ENCODE data around the gene MRM3. TPM values are rescaled to one million over a fixed set of nuclear protein-coding genes. Genes with fewer than 3 reads are reported as not detected.
A peak's percentile ranks its signal among the peaks of the same experiment; 100 is the strongest.
"Not testable (repeated sequence)": the region's sequence is repeated elsewhere in the genome, so short reads cannot be mapped to it uniquely, and the experiment has no call there.

MRM3 gene
- total and polyA plus RNA-seq, 2 donors, result 13.2 to 15.4 TPM

DNA sequence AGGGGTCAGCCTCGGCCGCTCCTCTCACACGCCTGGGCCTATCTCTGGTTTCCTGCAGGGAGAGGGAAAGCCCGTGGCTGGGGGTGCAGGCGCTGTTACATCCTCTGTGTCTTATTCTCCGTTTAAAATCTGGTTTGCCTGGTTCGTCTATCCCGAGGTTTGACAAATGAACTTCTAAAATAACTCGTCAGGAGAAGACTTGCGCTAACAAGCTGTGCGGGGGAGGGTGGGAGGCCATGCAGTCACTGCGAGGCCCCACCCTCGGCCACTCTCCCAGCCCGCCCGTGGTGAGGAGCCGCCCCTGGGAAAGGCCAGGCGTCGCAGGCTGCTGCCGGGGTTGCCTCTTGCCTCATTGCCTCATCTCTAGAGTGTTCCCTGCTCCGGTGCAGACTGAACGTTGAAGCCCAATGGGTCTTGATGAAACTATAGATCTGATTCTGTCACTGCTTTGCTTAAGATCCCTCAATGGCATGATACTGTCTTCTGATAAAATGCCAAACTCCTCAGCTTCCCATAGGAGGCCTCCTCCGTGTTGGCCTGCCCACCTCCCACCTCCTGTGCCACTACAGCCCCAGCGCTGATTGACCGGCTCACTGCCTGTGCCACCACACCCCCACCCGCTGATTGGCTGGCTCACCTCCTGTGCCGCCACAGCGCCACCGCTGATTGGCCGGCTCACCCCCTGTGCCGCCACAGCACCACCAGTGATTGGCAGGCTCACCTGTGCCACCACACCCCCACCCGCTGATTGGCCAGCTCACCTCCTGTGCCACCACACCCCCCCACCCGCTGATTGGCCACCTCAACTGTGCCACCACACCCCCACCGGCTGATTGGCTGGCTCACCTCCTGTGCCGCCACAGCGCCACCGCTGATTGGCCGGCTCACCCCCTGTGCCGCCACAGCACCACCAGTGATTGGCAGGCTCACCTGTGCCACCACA lies 8.0 kb downstream of the MRM3 start:
- H3K4me3 ChIP-seq (ENCODE audit: low read length in 2 of 2); H3K4me1 ChIP-seq (ENCODE audit: control insufficient read depth in 2 of 2, insufficient read depth in 2 of 2, low read length in 2 of 2); H3K27me3 ChIP-seq (ENCODE audit: control insufficient read depth in 2 of 2, insufficient read depth in 1 of 2, low read length in 1 of 2); H3K9me3 ChIP-seq (ENCODE audit: control insufficient read depth in 2 of 2, insufficient read depth in 1 of 2, low read length in 1 of 2): not testable (repeated sequence)
- peak in 2 of 9 donors; percentile 12 to 18 for DNase-seq (ENCODE audit: low read depth in 6 of 9, low spot score in 9 of 9)
- H3K27ac ChIP-seq (ENCODE audit: low read depth in 1 of 2, low read length in 1 of 2), result peak overlapping the region; percentile 17 to 48
- peaks cover 44% of the 10 kb centered on the region in 2 donors for H3K36me3 ChIP-seq (ENCODE audit: control insufficient read depth in 2 of 2, insufficient read depth in 2 of 2, low read length in 1 of 2)
- WGBS, result 94% methylated on average over 33 of the region's 38 CpGs

DNA sequence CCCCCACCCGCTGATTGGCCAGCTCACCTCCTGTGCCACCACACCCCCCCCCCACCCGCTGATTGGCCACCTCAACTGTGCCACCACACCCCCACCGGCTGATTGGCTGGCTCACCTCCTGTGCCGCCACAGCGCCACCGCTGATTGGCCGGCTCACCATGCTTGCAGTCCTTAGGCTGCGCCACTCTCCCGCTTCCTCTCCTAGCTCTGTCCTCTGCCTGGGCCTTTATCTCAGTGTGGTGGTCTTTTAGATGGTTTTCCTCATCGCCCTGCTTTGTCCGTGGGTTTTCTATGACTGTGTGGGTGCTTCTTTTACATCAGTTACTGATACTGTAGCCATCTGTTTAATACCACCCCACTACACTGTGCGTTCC lies 8.7 kb downstream of the MRM3 start:
- not testable (repeated sequence) for H3K27me3 ChIP-seq (ENCODE audit: control insufficient read depth in 2 of 2, insufficient read depth in 1 of 2, low read length in 1 of 2); H3K9me3 ChIP-seq (ENCODE audit: control insufficient read depth in 2 of 2, insufficient read depth in 1 of 2, low read length in 1 of 2); H3K4me1 ChIP-seq (ENCODE audit: control insufficient read depth in 2 of 2, insufficient read depth in 2 of 2, low read length in 2 of 2); H3K27ac ChIP-seq (ENCODE audit: low read depth in 1 of 2, low read length in 1 of 2); DNase-seq (ENCODE audit: low read depth in 6 of 9, low spot score in 9 of 9); H3K4me3 ChIP-seq (ENCODE audit: low read length in 2 of 2)
- peaks cover 44 to 46% of the 10 kb centered on the region in 2 donors for H3K36me3 ChIP-seq (ENCODE audit: control insufficient read depth in 2 of 2, insufficient read depth in 2 of 2, low read length in 1 of 2)
- WGBS, result 98% methylated on average over 10 of the region's 12 CpGs

DNA sequence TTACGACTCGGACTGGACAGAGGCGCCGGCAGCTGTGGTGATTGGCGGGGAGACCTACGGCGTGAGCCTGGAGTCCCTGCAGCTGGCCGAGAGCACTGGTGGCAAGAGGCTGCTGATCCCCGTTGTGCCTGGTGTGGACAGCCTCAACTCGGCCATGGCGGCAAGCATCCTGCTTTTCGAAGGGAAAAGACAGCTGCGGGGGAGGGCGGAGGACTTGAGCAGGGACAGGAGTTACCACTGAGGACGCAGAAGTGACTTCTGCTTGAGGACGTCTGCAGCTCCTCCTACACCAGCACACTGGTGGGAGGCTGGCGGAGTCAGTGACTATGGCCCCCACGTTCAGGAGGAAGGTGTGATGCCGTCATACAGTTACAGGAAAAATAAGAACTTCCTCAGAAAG lies 9.7 kb downstream of the MRM3 start:
- H3K4me1 ChIP-seq (ENCODE audit: control insufficient read depth in 2 of 2, insufficient read depth in 2 of 2, low read length in 2 of 2), result peaks cover 0 to 5% of the 10 kb centered on the region in 2 donors
- no peaks in the 10 kb centered on the region for H3K27me3 ChIP-seq (ENCODE audit: control insufficient read depth in 2 of 2, insufficient read depth in 1 of 2, low read length in 1 of 2)
- H3K9me3 ChIP-seq (ENCODE audit: control insufficient read depth in 2 of 2, insufficient read depth in 1 of 2, low read length in 1 of 2), result no peaks in the 10 kb centered on the region
- no peak overlapping the region for H3K4me3 ChIP-seq (ENCODE audit: low read length in 2 of 2)
- 97% methylated on average over 19 of the region's 19 CpGs for WGBS
- H3K36me3 ChIP-seq (ENCODE audit: control insufficient read depth in 2 of 2, insufficient read depth in 2 of 2, low read length in 1 of 2), result peaks cover 42 to 44% of the 10 kb centered on the region in 2 donors
- no peak for DNase-seq (ENCODE audit: low read depth in 6 of 9, low spot score in 9 of 9)
- no peak overlapping the region for H3K27ac ChIP-seq (ENCODE audit: low read depth in 1 of 2, low read length in 1 of 2)

DNA sequence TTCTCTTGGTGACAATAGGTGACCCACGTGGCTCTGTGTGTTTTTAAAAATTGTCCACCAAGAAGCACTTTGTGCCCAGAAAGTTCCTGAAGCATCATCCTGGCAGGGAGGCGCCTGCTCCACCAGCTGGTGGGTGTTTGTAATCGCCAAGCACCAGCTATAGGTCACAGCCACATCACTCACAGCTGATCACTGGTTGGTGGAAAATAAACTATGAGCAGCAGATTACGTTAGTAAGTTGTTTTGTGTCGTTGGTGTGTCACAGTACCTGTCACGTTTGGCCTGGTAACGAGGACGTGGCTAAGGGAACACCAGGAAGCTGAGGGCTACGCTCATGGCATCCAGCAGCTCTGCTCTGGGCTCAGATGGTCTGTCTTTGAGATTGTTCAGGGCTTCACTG lies 10.1 kb downstream of the MRM3 start:
- Histone ChIP-seq H3K27me3 (ENCODE audit: control insufficient read depth in 2 of 2, insufficient read depth in 1 of 2, low read length in 1 of 2) (no peaks in the 10 kb centered on the region), H3K36me3 (ENCODE audit: control insufficient read depth in 2 of 2, insufficient read depth in 2 of 2, low read length in 1 of 2) (peaks cover 41 to 44% of the 10 kb centered on the region in 2 donors), H3K9me3 (ENCODE audit: control insufficient read depth in 2 of 2, insufficient read depth in 1 of 2, low read length in 1 of 2) (no peaks in the 10 kb centered on the region), H3K4me1 (ENCODE audit: control insufficient read depth in 2 of 2, insufficient read depth in 2 of 2, low read length in 2 of 2) (peaks cover 0 to 5% of the 10 kb centered on the region in 2 donors), H3K4me3 (ENCODE audit: low read length in 2 of 2) (no peak overlapping the region), H3K27ac (ENCODE audit: low read depth in 1 of 2, low read length in 1 of 2) (no peak overlapping the region)
- 95% methylated on average over 9 of the region's 9 CpGs for WGBS
- DNase-seq (ENCODE audit: low read depth in 6 of 9, low spot score in 9 of 9), result no peak

DNA sequence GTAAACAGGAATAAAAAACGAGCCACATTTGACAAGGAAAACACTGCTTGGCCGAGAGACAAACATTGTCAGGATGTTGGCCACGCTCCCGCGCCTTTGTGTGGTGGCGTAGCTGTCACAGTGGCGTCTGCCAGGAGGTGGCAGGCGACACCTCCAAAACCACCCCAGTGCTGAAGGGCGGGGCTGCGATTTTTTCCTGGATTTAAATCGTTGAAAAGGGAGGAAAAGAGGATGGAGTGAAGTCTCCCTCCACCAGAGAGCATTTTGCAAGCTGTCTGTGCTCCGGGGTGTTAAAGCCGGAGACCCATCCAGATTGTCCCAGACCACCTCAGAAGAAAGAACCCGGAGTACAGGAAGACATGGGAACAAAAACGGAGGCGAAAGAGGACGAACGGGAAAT lies 12.7 kb downstream of the MRM3 start:
- Histone ChIP-seq H3K4me1 (ENCODE audit: control insufficient read depth in 2 of 2, insufficient read depth in 2 of 2, low read length in 2 of 2) (peaks cover 0 to 2% of the 10 kb centered on the region in 2 donors), H3K4me3 (ENCODE audit: low read length in 2 of 2) (no peak overlapping the region), H3K9me3 (ENCODE audit: control insufficient read depth in 2 of 2, insufficient read depth in 1 of 2, low read length in 1 of 2) (no peaks in the 10 kb centered on the region), H3K36me3 (ENCODE audit: control insufficient read depth in 2 of 2, insufficient read depth in 2 of 2, low read length in 1 of 2) (peaks cover 19 to 24% of the 10 kb centered on the region in 2 donors), H3K27ac (ENCODE audit: low read depth in 1 of 2, low read length in 1 of 2) (no peak overlapping the region), H3K27me3 (ENCODE audit: control insufficient read depth in 2 of 2, insufficient read depth in 1 of 2, low read length in 1 of 2) (no peaks in the 10 kb centered on the region)
- WGBS, result 27% methylated on average over 18 of the region's 18 CpGs
- DNase-seq (ENCODE audit: low read depth in 6 of 9, low spot score in 9 of 9), result peak in 5 of 9 donors; percentile 4 to 49 (median 18)

DNA sequence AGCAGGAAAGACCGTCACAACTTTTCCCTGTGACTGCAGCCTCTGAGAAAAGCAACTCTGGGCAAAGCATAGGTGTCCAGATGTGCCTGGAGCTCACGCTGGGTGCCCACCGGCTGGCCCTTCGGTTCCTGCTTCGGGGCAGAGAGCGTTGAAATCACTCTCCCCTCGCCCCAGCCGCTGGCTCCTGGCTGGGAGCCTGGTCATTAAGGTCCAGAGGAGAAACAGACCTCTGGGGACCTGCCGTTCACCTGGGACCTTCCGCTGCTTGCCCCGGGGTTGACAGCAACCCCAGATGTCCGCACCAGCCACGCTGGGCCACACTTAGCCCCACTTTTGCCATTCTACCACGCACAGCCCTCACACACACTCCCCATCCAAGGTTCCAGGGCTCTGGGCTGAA lies 13.1 kb downstream of the MRM3 start:
- H3K4me3 ChIP-seq (ENCODE audit: low read length in 2 of 2), result no peak overlapping the region
- H3K36me3 ChIP-seq (ENCODE audit: control insufficient read depth in 2 of 2, insufficient read depth in 2 of 2, low read length in 1 of 2), result peaks cover 15 to 20% of the 10 kb centered on the region in 2 donors
- no peaks in the 10 kb centered on the region for H3K9me3 ChIP-seq (ENCODE audit: control insufficient read depth in 2 of 2, insufficient read depth in 1 of 2, low read length in 1 of 2)
- H3K27ac ChIP-seq (ENCODE audit: low read depth in 1 of 2, low read length in 1 of 2), result no peak overlapping the region
- peaks cover 0 to 2% of the 10 kb centered on the region in 2 donors for H3K4me1 ChIP-seq (ENCODE audit: control insufficient read depth in 2 of 2, insufficient read depth in 2 of 2, low read length in 2 of 2)
- H3K27me3 ChIP-seq (ENCODE audit: control insufficient read depth in 2 of 2, insufficient read depth in 1 of 2, low read length in 1 of 2), result no peaks in the 10 kb centered on the region
- DNase-seq (ENCODE audit: low read depth in 6 of 9, low spot score in 9 of 9), result no peak
- 92% methylated on average over 14 of the region's 14 CpGs for WGBS

DNA sequence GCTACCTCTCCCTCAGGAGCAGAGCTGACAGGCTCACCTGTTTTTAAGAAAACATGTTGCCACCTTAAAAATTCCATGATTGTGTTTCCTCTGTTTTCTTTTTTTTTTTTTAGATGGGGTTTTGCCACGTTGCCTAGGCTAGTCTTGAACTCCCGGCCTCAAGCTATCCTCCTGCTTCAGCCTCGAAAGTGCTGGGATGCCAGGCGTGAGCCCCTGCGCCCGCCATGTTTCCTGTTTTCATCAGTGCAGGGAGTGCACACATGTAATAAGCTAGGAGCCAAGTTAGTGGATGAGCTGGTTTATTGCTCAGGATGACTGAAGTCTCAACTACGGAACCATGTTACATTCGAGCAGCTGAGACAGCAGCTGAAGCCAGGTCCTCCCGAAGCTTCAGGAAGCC lies 13.6 kb downstream of the MRM3 start:
- WGBS, result 96% methylated on average over 9 of the region's 9 CpGs
- Histone ChIP-seq H3K9me3 (ENCODE audit: control insufficient read depth in 2 of 2, insufficient read depth in 1 of 2, low read length in 1 of 2) (no peaks in the 10 kb centered on the region), H3K27me3 (ENCODE audit: control insufficient read depth in 2 of 2, insufficient read depth in 1 of 2, low read length in 1 of 2) (no peaks in the 10 kb centered on the region), H3K4me1 (ENCODE audit: control insufficient read depth in 2 of 2, insufficient read depth in 2 of 2, low read length in 2 of 2) (peaks cover 0 to 2% of the 10 kb centered on the region in 2 donors), H3K36me3 (ENCODE audit: control insufficient read depth in 2 of 2, insufficient read depth in 2 of 2, low read length in 1 of 2) (peaks cover 15 to 18% of the 10 kb centered on the region in 2 donors), H3K4me3 (ENCODE audit: low read length in 2 of 2) (no peak overlapping the region), H3K27ac (ENCODE audit: low read depth in 1 of 2, low read length in 1 of 2) (no peak overlapping the region)
- no peak for DNase-seq (ENCODE audit: low read depth in 6 of 9, low spot score in 9 of 9)

DNA sequence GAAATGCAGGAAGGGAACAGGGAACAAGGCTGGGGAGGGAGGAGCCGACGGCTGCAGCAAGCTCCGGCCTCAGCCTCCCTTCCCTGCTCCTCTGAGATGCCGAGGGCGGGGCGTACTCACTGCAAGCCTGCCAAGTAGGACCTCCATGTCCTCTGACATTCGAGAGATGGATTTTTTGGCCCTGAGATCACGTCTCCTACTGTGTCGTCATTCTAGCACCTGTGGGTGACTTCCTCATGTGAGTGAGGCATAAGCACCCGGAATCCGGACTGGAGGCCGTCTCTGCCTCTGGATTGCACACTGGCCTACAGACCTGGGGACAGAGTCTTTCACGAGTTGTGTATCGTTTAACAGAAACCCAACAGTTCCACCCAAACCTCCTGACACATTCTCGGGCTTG lies 14.5 kb downstream of the MRM3 start:
- WGBS, result 97% methylated on average over 15 of the region's 15 CpGs

DNA sequence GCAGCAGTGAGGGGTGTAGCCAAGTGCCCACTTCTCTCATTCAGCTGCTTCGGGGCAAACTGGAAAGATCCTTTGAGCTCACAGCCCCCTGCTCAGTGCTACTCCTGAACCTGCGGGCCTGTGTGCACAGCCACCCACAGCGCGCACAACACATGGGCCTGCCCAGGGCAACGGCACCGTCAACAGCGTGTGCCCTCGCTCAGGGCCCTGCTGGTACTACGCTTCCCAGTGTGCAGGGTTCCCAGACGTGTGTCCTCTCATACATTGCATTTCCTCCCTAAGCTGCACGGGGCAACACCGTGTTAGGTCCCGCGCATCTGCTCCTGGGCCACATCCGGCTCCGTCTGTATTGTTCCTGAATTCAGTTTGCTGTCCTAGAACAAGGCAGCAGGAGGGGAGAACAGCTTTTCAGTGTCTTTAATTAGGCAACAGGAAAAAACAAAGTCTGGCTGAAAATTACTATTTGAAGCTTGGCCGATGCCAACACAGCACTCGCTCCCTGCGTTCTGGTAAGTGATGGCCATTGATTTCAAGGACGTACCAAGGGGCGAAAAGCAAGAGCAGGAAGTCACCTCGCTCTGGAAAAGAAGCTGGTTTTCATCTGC lies 15.2 kb downstream of the MRM3 start:
- Histone ChIP-seq H3K9me3 (ENCODE audit: control insufficient read depth in 2 of 2, insufficient read depth in 1 of 2, low read length in 1 of 2) (no peaks in the 10 kb centered on the region), H3K4me1 (ENCODE audit: control insufficient read depth in 2 of 2, insufficient read depth in 2 of 2, low read length in 2 of 2) (peaks cover 0 to 2% of the 10 kb centered on the region in 2 donors), H3K27ac (ENCODE audit: low read depth in 1 of 2, low read length in 1 of 2) (no peak overlapping the region), H3K36me3 (ENCODE audit: control insufficient read depth in 2 of 2, insufficient read depth in 2 of 2, low read length in 1 of 2) (peaks cover 7 to 11% of the 10 kb centered on the region in 2 donors), H3K27me3 (ENCODE audit: control insufficient read depth in 2 of 2, insufficient read depth in 1 of 2, low read length in 1 of 2) (no peaks in the 10 kb centered on the region), H3K4me3 (ENCODE audit: low read length in 2 of 2) (no peak overlapping the region)
- 93% methylated on average over 22 of the region's 22 CpGs for WGBS
- DNase-seq (ENCODE audit: low read depth in 6 of 9, low spot score in 9 of 9), result no peak

More for the DNA sequence above, 14.5 kb downstream of the MRM3 start:
- H3K27me3 ChIP-seq (ENCODE audit: control insufficient read depth in 2 of 2, insufficient read depth in 1 of 2, low read length in 1 of 2), result no peaks in the 10 kb centered on the region
- DNase-seq (ENCODE audit: low read depth in 6 of 9, low spot score in 9 of 9), result no peak
- H3K4me1 ChIP-seq (ENCODE audit: control insufficient read depth in 2 of 2, insufficient read depth in 2 of 2, low read length in 2 of 2), result peaks cover 0 to 2% of the 10 kb centered on the region in 2 donors
- H3K36me3 ChIP-seq (ENCODE audit: control insufficient read depth in 2 of 2, insufficient read depth in 2 of 2, low read length in 1 of 2), result peaks cover 14 to 18% of the 10 kb centered on the region in 2 donors
- H3K9me3 ChIP-seq (ENCODE audit: control insufficient read depth in 2 of 2, insufficient read depth in 1 of 2, low read length in 1 of 2), result no peaks in the 10 kb centered on the region
- H3K27ac ChIP-seq (ENCODE audit: low read depth in 1 of 2, low read length in 1 of 2), result no peak overlapping the region
- H3K4me3 ChIP-seq (ENCODE audit: low read length in 2 of 2), result no peak overlapping the region
